ENCODE results near the gene MRPS27.
"Not testable (repeated sequence)": the region's sequence is repeated elsewhere in the genome, so short reads cannot be mapped to it uniquely, and the experiment has no call there.

The MRPS27 gene

DNA sequence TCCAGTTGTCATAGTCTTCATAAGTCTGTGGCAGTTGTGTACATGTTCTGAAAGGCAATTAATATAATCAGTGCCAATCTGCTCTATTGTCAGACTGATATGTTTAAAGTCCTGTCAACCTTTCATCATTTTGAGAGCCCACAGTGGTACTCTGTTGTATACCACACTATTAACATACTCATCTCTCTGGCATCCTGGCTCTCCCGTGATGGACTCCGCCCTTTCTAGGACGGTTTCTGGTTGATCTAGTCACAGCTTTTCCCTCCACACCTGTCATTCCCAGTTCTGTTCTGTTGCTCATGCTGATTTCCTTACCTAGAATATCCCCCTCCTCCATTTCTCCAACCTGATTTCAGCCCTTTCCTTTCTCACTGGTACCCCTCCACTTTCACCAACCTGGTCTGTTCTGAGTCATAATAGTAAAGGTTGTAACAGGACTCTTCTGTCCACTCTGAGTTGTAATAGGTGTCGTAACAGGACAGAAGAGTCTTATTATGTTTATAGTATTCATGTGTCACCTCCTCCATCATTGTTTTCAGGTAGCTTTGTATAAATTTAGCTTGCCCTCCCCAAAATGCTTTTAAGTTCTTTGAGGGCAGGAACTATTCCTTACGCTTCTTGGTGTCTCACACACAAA is 4.3 kb upstream of the MRPS27 start:
- DNase-seq: no peak

DNA sequence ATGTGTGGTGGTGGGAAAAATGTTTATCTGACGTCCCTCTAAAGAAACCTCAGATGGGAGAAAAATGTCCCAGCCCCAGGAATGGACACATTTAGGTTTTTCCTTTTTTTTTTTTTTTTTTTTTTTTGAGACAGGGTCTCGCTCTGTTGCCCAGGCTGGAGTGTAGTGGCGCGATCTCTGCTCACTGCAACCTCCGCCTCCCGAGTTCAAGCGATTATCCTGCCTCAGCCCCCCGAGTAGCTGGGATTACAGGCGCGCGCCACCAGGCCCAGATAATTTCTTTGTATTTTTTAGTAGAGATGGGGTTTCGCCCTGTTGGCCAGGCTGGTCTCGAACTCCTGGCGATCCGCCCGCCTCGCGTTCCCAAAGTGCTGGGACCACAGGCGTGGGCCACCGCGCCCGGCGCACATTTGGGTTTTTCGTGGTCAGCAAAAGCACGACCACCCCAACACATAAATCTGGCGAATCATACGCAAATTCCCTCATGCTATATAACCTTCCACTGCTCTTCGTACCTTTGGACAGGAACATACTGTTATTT is 535 bp downstream of the MRPS27 start:
- not testable (repeated sequence) for DNase-seq

DNA sequence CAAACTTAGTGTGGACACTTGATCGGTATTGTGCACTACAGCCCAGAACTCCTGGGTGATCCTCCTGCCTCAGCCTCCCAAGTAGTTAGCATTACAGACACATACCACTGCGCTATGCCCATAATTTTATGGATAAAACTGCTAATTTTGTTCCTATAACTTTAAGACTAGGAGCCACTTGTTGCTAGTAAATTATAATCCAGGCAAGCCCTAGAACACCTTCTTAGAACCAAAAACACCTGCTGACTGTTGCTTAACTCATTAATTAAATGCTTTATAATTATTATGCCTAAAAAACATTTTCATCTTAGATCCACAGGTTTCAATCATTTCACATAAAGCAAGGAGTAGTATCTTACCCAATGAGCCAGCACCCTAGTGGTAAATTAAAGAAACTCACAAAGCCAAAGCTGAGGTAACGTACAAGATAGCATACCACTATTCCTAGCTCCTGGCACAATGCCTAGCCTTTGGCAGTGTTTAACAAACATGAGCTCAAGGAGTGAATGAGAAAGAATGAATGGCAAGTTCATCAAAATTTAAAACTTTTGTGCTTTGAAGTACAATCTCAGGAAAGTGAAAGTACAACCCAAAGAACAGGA is 5.4 kb downstream of the MRPS27 start:
- no peak for DNase-seq

DNA sequence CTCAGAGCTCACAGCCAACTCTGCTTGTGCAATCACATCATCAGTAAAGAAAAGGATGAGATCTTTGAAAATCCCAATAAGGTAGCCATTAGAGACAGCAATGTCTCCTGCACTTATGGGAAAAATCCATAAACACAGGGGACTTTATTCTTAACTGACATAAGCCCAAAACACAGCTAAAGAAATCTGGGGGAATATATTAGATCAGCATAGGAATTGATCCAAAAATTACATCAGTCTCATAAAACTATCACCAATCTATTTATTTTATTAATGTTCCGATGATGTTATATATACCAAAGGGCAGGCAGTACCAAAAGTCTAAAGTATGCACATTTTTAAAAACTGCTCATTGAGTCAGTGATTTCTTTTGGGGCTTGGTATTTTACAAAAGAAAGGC is 6.9 kb downstream of the MRPS27 start:
- DNase-seq: no peak

DNA sequence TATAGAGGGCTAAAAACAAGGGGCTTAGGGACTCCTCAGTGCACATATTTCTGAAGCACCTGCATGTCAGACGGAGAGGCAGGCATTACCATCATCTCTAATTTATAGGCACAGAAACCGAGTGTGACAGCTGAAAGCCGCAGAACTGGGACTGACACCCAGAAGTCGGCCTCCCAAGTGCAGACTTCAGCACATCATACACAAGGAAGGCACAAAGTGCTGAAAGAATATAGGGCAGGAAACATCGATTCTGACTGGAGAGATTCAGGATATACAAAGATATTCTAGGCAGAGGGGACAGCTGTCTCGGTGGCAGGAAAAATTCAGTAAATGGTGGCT is 11.2 kb downstream of the MRPS27 start:
- no peak for DNase-seq

- DNase-seq: peak; percentile 92
Measured at GRCh38 chr5:72307968-72308852, 11.8 kb downstream of the MRPS27 start.

- DNase-seq: no peak
Measured at GRCh38 chr5:72307573-72307967, 12.5 kb downstream of the MRPS27 start.

GRCh38 chr5:72305194-72306142 is 14.6 kb downstream of the MRPS27 start:
- no peak for DNase-seq

- DNase-seq: no peak
Measured at GRCh38 chr5:72302171-72302570, 17.9 kb downstream of the MRPS27 start.

GRCh38 chr5:72301557-72301956 is 18.5 kb downstream of the MRPS27 start:
- DNase-seq: no peak

- no peak for DNase-seq
Measured at GRCh38 chr5:72300590-72301339, 19.3 kb downstream of the MRPS27 start.

DNA sequence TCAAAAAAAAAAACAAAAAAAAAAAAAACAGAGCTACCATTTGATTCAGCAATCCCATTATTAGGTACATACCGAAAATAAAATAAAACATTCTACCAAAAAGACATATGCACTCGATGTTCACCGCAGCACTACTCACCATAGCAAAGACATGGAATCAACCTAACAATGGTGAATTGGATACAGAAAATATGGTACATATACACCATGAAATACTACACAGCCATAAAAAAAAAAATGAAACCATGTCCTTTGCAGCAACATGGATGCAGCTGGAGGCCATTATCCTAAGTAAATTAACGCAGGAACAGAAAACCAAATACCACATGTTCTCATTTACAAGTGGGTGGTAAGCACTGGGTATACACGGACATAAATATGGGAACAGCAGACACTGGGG is 21.3 kb downstream of the MRPS27 start:
- DNase-seq: no peak

DNA sequence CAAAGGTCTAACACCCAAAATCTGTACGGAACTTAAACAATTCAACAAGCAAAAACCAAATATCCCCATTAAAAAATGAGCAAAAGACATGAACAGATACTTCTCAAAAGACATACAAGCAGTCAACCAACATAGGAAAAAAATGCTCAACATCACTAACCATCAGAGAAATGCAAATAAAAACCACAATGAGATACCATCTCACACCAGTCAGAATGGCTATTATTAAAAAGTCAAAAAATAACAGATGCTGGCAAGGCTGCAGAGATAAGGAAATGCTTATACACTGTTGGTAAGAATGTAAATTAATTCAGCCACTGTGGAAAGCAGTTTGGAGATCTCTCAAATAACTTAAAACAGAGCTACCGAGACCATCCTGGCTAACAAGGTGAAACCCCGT is 21.9 kb downstream of the MRPS27 start:
- not testable (repeated sequence) for DNase-seq

GRCh38 chr5:72296256-72296655 is 23.8 kb downstream of the MRPS27 start:
- no peak for DNase-seq

GRCh38 chr5:72295539-72295938 is 24.5 kb downstream of the MRPS27 start:
- no peak for DNase-seq

GRCh38 chr5:72294473-72294872 is 25.6 kb downstream of the MRPS27 start:
- DNase-seq: no peak

DNA sequence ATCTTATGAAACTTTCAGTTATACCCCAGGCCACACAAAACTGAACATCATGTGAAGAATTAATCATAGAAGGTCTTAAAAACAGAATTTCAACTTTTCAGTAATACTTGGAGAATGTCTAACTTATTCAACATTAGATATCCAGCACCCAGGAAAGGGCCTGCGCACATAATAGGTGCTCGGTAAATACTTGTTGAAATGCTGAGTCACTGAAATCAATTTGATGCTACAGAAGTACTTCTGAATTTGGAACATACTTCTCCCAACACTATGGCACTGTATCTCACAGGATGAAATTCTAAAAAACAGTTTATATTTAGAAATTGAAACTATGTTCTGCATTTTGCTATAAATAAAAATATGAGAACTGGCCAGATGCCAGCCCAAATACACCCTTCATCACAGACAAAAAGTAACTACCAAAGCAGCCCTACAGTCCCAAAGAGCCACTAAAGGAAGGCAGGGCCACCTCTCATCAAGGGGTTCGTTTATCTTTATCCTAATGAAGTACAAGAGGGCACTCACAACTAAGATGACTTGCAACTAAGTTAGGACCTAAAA is 26.5 kb downstream of the MRPS27 start:
- no peak for DNase-seq

- no peak for DNase-seq
Measured at GRCh38 chr5:72292411-72292810, 27.6 kb downstream of the MRPS27 start.

GRCh38 chr5:72291601-72292000 is 28.4 kb downstream of the MRPS27 start:
- DNase-seq: no peak

DNA sequence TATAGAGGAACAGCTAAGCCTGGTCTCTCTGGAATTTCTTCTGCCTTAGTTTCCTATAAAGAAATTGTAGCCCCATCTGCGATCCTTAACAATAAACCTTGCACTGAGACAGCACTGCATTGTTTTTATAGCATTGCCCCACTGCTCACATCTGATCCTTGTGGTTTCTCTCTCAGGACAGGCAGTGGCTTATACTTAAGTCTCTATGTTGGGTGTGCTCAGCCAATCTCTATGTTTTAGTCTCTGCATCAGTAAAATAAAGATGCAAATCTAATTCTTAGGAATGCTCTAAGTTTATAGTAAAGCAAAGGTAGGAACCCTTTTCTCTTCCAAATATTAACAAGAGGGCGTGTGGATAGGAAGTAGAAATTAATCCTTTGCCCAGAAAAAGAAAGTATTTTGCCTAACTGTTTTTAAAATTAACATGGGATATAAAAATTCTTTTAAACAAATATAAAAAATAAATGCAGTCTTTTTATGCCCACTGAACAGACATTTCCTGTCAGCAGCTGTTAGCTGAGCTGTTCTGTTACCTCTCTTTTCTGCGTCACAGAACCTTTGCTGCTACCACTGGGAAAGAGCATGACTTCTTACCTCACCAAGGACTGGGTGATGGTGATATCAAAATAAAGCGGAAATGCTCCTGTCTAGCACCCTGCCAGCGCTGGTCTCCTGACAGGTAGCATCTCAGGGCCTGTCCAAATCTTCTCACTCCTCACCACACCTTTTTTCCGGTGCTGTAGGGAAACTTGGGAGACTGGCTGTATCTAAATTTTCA is 29.5 kb downstream of the MRPS27 start:
- no peak for DNase-seq

DNA sequence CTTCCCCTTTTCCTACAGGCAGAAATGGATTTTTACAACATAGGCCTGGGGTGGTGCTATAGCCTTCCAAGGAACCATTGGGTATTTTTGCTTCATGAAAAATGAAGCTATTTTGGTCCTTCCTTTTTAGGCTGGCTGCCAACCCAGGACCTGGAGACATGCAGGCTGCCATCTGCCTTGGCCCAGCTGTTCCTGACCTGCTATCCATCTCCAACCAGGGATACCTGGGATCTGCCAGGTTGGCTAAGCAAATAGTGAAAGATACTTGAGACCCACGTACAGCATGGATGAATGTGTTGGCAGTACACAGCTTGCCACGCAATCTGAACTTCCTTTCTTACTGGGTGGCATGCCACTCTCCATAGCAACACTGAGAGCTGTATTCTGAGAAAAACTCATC is 31.1 kb downstream of the MRPS27 start:
- peak; percentile 74 for DNase-seq
